Nucleus accumbens (tissue), 56 donors: Measurements from ENCODE around the gene CPSF6.
"Not testable (repeated sequence)": the region's sequence is repeated elsewhere in the genome, so short reads cannot be mapped to it uniquely, and the experiment has no call there.

ENCODE experiments used
- DNase-seq, 56 donors: peaks; one replicate each; lab custom pipeline; 2025; lab: John Stamatoyannopoulos, UW

Gene CPSF6

DNA sequence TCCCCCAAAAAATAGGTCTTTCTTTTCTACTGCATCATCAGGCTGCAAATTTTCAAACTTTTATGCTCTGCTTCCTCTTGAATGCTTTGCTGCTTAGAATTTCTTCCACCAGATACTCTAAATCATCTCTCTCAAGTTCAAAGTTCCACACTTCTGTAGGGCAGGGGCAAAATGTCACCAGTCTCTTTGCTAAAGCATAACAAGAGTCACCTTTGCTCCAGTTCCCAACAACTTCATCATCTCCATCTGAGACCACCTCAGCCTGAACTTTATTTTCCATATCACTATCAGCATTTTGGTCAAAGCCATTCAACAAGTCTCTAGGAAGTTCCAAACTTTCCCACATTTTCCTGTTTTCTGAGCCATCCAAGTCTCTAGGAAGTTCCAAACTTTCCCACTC is 77.4 kb downstream of the CPSF6 start:
- not testable (repeated sequence) for DNase-seq

DNA sequence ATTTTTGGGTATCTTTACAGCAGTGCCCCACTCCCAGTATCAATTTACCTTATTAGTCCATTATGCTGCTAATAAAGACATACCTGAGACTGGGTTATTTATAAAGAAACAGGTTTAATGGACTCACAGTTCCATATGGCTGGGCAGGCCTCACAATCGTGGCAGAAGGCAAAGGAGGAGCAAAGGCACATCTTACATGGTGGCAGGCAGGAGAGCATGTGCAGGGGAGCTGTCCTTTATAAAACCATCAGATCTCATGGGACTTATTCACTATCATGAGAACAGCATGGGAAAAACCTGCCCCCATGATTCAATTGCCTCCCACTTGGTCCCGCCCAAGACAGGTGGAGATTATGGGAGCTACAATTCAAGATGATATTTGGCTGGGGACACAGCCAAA is 77.9 kb downstream of the CPSF6 start:
- not testable (repeated sequence) for DNase-seq

DNA sequence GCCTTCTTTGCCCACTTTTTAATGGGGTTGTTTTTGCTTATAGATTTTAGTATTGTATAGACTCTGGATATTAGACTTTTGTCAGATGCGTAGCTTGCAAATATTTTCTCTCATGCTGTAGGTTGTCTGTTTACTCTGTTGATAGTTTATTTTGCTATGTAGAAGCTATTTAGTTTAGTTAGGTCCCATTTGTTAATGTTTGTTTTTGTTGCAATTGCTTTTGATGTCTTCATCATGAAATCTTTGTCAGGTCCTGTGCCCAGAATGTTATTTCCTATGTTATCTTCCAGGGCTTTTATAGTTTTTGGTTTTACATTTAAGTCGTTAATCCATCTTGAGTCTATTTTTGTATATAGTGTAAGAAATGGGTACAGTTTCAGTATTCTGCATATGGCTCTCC is 78.9 kb downstream of the CPSF6 start:
- DNase-seq = no peak

DNA sequence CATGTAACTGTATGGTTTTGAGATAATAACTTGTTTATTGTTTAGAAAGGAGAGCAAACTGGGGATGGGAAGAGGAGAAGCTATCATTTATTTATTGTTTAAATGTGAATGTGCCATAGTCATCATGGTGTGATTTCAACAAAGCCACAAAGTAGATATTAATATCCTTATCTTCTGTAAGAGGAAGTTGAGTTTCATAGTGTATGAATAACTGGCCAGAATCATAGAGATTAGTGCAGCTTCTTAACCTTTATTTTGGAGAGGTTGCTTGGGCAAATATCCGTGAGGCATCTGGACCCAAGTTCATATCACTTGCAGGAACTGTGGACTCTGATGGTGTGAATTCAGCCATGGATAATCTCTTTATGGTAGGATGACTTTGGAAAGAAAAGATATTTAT is 82.0 kb downstream of the CPSF6 start:
- no peak for DNase-seq
